ENCODE data around the gene SLC30A2.

Gene SLC30A2

GRCh38 chr1:26035959-26036755 is 9.8 kb downstream of the SLC30A2 start:
- peak; percentile 89 for TF ChIP-seq CTCF (IDR thresholded peaks at IDR 0.05; ENCODE audit: low read length, missing control alignments)
- H3K4me3 ChIP-seq (replicated peaks; ENCODE audit: low read depth, low read length), result peak overlapping the region; percentile 81
- peak; percentile 72 for DNase-seq (ENCODE audit: low read depth)

DNA sequence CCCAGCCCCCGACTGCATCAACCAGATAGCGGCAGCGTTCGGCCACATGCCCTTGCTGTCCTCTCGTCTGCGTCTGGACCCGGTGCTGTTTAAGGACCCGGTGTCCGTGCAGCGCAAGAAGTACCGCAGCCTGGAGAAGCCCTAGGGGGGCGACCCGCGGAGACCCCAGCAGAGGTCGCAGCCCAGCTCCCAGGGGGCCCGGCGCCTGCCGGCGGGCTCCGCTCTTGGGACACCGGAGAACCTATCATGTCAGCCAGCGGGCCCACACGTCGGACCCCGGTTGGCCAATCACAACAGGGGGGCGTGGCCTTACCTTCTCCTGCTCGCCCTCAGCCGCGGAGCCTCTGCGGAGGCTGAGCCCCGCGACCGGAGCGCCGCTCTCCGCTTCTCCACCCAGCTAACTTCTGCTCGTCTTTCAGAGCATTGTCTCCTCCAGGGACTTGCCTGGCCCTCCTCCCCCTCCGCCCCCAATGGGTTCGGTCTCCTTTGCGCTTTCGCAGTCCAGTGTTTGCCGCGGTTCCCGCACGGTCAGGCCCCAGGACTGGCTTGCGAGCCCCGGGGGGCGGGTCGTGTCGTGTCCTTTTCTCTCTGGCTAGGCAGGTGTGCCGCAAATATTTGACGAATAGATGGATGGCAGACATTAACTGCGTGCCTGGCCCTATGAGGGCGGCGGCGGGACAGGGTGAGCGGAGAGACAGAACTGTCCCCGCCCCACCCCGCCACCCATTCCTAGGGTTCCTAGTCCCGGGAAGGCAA is 10.5 kb downstream of the SLC30A2 start:
- TF ChIP-seq CTCF (IDR thresholded peaks at IDR 0.05; ENCODE audit: low read length, missing control alignments), result no peak
- DNase-seq (ENCODE audit: low read depth), result peak; percentile 89
- H3K4me3 ChIP-seq (replicated peaks; ENCODE audit: low read depth, low read length), result peak overlapping the region; percentile 81

DNA sequence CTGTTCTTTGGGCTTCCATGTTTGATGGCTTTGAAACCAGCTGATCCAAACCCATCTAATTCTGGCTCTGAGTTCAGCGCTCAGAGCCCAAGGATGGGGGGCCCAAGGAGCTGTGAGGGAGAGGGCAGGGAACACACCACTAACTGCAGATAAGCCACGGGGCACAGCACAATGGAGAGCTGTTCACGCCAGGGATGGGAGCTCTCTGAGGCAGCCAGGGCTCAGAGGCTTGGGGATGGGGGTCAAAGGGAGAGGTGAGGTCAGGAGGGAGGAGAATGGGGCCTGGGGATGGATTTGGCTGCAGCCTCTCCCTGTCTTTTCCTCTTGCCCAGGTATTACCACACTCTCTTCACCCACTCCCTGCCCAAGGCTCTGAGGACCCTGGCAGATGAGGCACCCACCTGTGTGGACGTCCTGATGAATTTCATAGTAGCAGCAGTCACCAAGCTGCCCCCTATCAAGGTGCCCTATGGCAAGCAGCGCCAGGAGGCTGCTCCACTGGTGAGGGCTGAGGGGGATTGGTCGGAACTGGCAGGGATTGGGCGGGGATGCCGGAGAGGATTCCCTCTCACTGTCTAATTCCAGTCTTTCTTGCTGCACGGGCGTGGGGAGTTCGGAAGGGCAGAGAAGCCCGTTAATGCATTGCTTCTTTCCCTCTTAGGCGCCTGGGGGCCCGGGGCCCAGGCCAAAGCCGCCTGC is 11.3 kb downstream of the SLC30A2 start:
- peak overlapping the region; percentile 81 for H3K4me3 ChIP-seq (replicated peaks; ENCODE audit: low read depth, low read length)
- no peak for DNase-seq (ENCODE audit: low read depth)
- TF ChIP-seq CTCF (IDR thresholded peaks at IDR 0.05; ENCODE audit: low read length, missing control alignments), result no peak

GRCh38 chr1:26032656-26033357 is 13.1 kb downstream of the SLC30A2 start:
- TF ChIP-seq CTCF (IDR thresholded peaks at IDR 0.05; ENCODE audit: low read length, missing control alignments), result no peak
- no peak overlapping the region for H3K4me3 ChIP-seq (replicated peaks; ENCODE audit: low read depth, low read length)
- no peak for DNase-seq (ENCODE audit: low read depth)

- no peak for TF ChIP-seq CTCF (IDR thresholded peaks at IDR 0.05; ENCODE audit: low read length, missing control alignments)
- no peak for DNase-seq (ENCODE audit: low read depth)
- no peak overlapping the region for H3K4me3 ChIP-seq (replicated peaks; ENCODE audit: low read depth, low read length)
Observed at GRCh38 chr1:26031611-26032220, 14.2 kb downstream of the SLC30A2 start.

DNA sequence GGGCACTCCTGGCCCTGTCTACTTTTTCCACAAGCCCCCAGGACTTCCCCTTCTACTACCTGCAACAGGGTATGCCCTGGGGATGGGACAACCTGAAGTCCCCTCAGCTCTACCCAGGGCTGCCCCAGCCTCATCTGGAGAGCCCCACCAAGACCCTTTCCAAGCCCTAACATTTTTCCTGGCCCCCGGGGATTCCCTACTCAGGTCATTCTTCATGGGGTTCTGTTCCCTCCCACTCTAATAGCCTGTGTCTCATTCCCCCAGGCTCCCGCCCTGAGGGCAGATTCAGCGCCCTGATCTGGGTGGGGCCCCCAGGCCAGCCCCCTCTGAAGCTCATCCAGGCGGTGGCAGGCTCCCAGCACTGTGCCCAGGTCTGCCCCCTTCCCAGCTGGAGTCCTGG is 14.7 kb downstream of the SLC30A2 start:
- no peak overlapping the region for H3K4me3 ChIP-seq (replicated peaks; ENCODE audit: low read depth, low read length)
- no peak for DNase-seq (ENCODE audit: low read depth)
- no peak for TF ChIP-seq CTCF (IDR thresholded peaks at IDR 0.05; ENCODE audit: low read length, missing control alignments)

Measured in fibroblast of pulmonary artery (primary cell).